ENCODE measurements around the gene SCAPER. TPM values are rescaled to one million over a fixed set of nuclear protein-coding genes. Genes with fewer than 3 reads are reported as not detected.
A peak's percentile ranks its signal among the peaks of the same experiment; 100 is the strongest.
"Not testable (repeated sequence)": the region's sequence is repeated elsewhere in the genome, so short reads cannot be mapped to it uniquely, and the experiment has no call there.

SCAPER gene
- total RNA-seq, 1 donor, result 8.3 TPM

DNA sequence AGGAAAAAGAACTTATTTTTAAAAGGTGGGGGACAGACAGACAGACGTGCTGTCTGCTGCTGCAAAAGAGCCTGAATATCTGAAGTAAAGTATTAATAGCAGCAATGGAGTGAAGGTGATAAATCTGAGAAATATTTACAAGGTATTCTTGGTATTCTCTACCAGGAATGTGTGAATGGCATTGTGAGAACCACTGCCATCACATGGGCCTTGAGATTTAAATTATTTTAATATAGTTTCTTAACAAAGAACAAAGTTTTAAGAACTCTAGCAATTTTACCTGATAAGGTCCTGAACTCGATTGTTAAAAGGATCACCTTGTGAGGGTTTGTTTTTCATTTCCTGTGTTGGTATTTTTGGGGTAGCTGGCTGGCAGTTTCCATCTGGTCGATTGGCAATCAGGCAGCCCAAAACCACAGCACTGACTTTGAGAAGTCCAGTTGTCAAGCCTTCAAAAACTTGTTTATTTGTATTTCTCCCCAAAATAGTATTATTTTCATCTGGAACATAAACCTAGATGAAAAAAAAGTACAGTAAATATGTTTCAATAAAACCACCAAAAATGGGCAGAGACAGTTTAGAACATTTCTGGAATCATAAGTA, 471.2 kb downstream of the SCAPER start:
- peak overlapping the region; percentile 31 for H3K27ac ChIP-seq (ENCODE audit: low read depth, low read length)
- TF ChIP-seq, protein P1, sequence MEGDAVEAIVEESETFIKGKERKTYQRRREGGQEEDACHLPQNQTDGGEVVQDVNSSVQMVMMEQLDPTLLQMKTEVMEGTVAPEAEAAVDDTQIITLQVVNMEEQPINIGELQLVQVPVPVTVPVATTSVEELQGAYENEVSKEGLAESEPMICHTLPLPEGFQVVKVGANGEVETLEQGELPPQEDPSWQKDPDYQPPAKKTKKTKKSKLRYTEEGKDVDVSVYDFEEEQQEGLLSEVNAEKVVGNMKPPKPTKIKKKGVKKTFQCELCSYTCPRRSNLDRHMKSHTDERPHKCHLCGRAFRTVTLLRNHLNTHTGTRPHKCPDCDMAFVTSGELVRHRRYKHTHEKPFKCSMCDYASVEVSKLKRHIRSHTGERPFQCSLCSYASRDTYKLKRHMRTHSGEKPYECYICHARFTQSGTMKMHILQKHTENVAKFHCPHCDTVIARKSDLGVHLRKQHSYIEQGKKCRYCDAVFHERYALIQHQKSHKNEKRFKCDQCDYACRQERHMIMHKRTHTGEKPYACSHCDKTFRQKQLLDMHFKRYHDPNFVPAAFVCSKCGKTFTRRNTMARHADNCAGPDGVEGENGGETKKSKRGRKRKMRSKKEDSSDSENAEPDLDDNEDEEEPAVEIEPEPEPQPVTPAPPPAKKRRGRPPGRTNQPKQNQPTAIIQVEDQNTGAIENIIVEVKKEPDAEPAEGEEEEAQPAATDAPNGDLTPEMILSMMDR (IDR thresholded peaks at IDR 0.05; ENCODE audit: extremely low read depth, low read depth, low read length), result no peak
- H3K27me3 ChIP-seq (ENCODE audit: insufficient read depth, low read length), result no peaks in the 10 kb centered on the region
- no peaks in the 10 kb centered on the region for H3K36me3 ChIP-seq (ENCODE audit: insufficient read depth, low read length)
- H3K4me3 ChIP-seq (ENCODE audit: insufficient read depth, low read length), result no peak overlapping the region
- H3K9me3 ChIP-seq (ENCODE audit: low read depth, low read length), result no peaks in the 10 kb centered on the region
- no peaks in the 10 kb centered on the region for H4K20me1 ChIP-seq (ENCODE audit: insufficient read depth, low read length)
- H3K79me2 ChIP-seq (ENCODE audit: insufficient read depth, low read length), result no peaks in the 10 kb centered on the region
- H3K4me1 ChIP-seq (ENCODE audit: insufficient read depth, low read length), result peaks cover 5% of the 10 kb centered on the region
- H3K4me2 ChIP-seq (ENCODE audit: insufficient read depth, low read length), result no peak overlapping the region
- no peak overlapping the region for H2AFZ ChIP-seq (ENCODE audit: low read length)
- peak; percentile 47 for DNase-seq (ENCODE audit: insufficient read length, low spot score, missing footprints)

DNA sequence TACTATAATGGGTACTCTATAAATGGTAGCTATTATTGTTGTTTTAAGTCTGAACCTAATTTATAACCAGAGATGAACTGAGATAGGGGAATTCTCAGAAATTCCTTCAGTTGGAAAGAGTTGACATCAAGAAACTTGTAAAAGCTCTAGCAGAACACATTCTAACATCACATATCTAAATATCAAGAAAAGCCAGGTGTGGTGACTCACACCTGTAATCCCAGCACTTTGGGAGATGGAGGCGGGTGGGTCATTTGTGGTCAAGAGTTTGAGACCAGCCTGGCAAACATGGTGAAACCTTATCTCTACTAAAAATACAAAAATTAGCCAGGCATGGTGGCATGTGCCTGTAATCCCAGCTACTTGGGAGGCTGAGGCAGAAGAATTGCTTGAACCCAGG, 472.1 kb downstream of the SCAPER start:
- H3K4me3 ChIP-seq (ENCODE audit: insufficient read depth, low read length); H2AFZ ChIP-seq (ENCODE audit: low read length); H3K79me2 ChIP-seq (ENCODE audit: insufficient read depth, low read length); DNase-seq (ENCODE audit: insufficient read length, low spot score, missing footprints); H4K20me1 ChIP-seq (ENCODE audit: insufficient read depth, low read length); H3K27me3 ChIP-seq (ENCODE audit: insufficient read depth, low read length); H3K4me2 ChIP-seq (ENCODE audit: insufficient read depth, low read length); H3K9me3 ChIP-seq (ENCODE audit: low read depth, low read length); H3K36me3 ChIP-seq (ENCODE audit: insufficient read depth, low read length); H3K4me1 ChIP-seq (ENCODE audit: insufficient read depth, low read length); H3K27ac ChIP-seq (ENCODE audit: low read depth, low read length): not testable (repeated sequence)

DNA sequence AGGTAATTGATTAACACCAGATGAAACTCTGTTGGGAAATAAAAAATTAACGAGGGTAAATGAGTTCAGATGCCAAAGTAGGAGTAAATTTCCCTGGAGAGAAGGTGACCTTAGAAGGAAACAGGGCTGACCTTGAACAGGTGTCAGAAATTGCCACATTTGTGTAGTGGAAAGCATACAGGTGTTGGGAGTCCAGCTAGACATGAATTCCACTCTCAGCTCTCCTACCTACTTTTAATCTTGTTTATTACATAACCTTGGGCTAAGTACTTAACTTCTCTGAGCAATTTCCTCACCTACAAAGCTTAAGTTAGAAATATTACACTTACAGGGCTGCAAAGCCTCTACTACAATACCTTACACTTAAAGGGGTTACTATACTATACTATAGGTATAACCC, 472.5 kb downstream of the SCAPER start:
- Histone ChIP-seq H3K27ac (ENCODE audit: low read depth, low read length) (no peak overlapping the region), H2AFZ (ENCODE audit: low read length) (no peak overlapping the region), H3K4me1 (ENCODE audit: insufficient read depth, low read length) (peaks cover 5% of the 10 kb centered on the region), H3K4me2 (ENCODE audit: insufficient read depth, low read length) (no peak overlapping the region), H3K9me3 (ENCODE audit: low read depth, low read length) (no peaks in the 10 kb centered on the region), H3K27me3 (ENCODE audit: insufficient read depth, low read length) (no peaks in the 10 kb centered on the region), H3K79me2 (ENCODE audit: insufficient read depth, low read length) (no peaks in the 10 kb centered on the region), H4K20me1 (ENCODE audit: insufficient read depth, low read length) (no peaks in the 10 kb centered on the region), H3K36me3 (ENCODE audit: insufficient read depth, low read length) (no peaks in the 10 kb centered on the region), H3K4me3 (ENCODE audit: insufficient read depth, low read length) (no peak overlapping the region)
- TF ChIP-seq, protein P1 (IDR thresholded peaks at IDR 0.05; ENCODE audit: extremely low read depth, low read depth, low read length), result no peak
- no peak for DNase-seq (ENCODE audit: insufficient read length, low spot score, missing footprints)

DNA sequence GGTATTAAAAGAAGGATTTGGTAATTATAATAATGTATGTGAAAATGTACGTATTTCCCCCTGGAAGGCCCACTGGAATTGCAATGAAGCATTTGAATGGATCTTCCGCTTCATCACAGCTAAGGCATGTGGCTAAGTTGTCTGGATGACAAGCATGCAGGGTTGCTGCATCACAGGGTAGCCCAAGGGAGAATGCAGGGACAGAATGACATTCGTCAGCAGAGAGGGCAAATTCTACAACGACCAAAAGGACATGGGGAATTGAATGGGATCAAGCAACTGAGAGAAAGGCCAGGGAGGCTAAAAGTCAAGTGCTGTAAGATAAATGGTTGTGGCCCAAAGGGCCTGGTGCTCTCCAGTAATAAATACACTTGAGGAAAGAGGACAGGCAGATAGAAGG, 473.2 kb downstream of the SCAPER start:
- TF ChIP-seq, protein P1 (IDR thresholded peaks at IDR 0.05; ENCODE audit: extremely low read depth, low read depth, low read length), result no peak
- DNase-seq (ENCODE audit: insufficient read length, low spot score, missing footprints), result no peak
- Histone ChIP-seq H3K4me1 (ENCODE audit: insufficient read depth, low read length) (peaks cover 5% of the 10 kb centered on the region), H3K36me3 (ENCODE audit: insufficient read depth, low read length) (no peaks in the 10 kb centered on the region), H3K27me3 (ENCODE audit: insufficient read depth, low read length) (no peaks in the 10 kb centered on the region), H3K79me2 (ENCODE audit: insufficient read depth, low read length) (no peaks in the 10 kb centered on the region), H3K9me3 (ENCODE audit: low read depth, low read length) (no peaks in the 10 kb centered on the region), H3K4me2 (ENCODE audit: insufficient read depth, low read length) (no peak overlapping the region), H4K20me1 (ENCODE audit: insufficient read depth, low read length) (no peaks in the 10 kb centered on the region), H3K27ac (ENCODE audit: low read depth, low read length) (no peak overlapping the region), H2AFZ (ENCODE audit: low read length) (no peak overlapping the region), H3K4me3 (ENCODE audit: insufficient read depth, low read length) (no peak overlapping the region)

DNA sequence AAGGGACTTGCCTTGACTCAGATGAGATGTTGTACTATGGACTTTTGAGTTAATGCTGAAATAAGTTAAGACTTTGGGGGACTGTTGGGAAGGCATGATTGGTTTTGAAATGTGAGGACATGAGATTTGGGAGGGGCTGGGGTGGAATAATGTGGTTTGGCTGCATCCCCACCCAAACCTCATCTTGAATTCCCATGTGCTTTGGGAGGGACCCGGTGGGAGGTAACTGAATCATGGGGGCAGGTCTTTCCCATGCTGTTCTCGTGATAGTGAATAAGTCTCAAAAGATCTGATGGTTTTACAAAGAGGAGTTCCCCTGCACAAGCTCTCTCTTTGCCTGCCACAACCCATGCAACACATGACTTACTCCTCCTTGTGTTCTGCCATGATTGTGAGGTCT, 474.4 kb downstream of the SCAPER start:
- H3K4me3 ChIP-seq (ENCODE audit: insufficient read depth, low read length); H3K27me3 ChIP-seq (ENCODE audit: insufficient read depth, low read length); H3K79me2 ChIP-seq (ENCODE audit: insufficient read depth, low read length); H2AFZ ChIP-seq (ENCODE audit: low read length); H3K4me2 ChIP-seq (ENCODE audit: insufficient read depth, low read length); H3K9me3 ChIP-seq (ENCODE audit: low read depth, low read length); H3K36me3 ChIP-seq (ENCODE audit: insufficient read depth, low read length); DNase-seq (ENCODE audit: insufficient read length, low spot score, missing footprints); H3K4me1 ChIP-seq (ENCODE audit: insufficient read depth, low read length); H3K27ac ChIP-seq (ENCODE audit: low read depth, low read length); H4K20me1 ChIP-seq (ENCODE audit: insufficient read depth, low read length): not testable (repeated sequence)
